H1 (cell line): ENCODE results near the gene SLIT3. TPM values are rescaled to one million over a fixed set of nuclear protein-coding genes. Genes with fewer than 3 reads are reported as not detected.

Experiments used
- NANOG ChIP-seq: IDR thresholded peaks from 2 replicates; pipeline ENCODE4 v1.6.1; 2011; ENCODE audit warnings: low read length, low read depth, mild to moderate bottlenecking, inconsistent platforms; ENCODE audit not compliant: insufficient read depth, poor library complexity, severe bottlenecking
- polyA plus RNA-seq, 7 experiments: library from polyadenylated mRNA; depleted of rRNA in 3 of 7; stranded (reverse) in 5 of 7; unstranded in 2 of 7; fragments of >200 nt in 5 of 7; fragments of 200-250 nt in 2 of 7; gene quantifications; 1 replicate in 5 of 7; 2 replicates in 1 of 7; 4 replicates in 1 of 7; pipeline versions ENCODE4 v1.2.1 to v1.2.3, GENCODE V29; 2011 to 2013; ENCODE audit warnings: missing spikeins in 2 of 7, mixed read lengths in 2 of 7
- total RNA-seq: library from RNA; stranded (reverse); fragmentation: NEBNext Ultra II Directional; extraction: Animal tissue kit (Norgen Biotek cat#: 25700); gene quantifications from 2 replicates; pipeline ENCODE4 v1.2.1, GENCODE V29; 2021
- TF ChIP-seq, protein P1 (sequence below): IDR thresholded peaks from 2 replicates; pipeline ENCODE4 v1.6.1; 2012; ENCODE audit warnings: low read length, inconsistent platforms

SLIT3 gene
- total and polyA plus RNA-seq, 2 of the 8 experiments (the other 6 are each of a cell fraction or from before 2014, with no cell fraction given), result 1.1 to 1.2 TPM

DNA sequence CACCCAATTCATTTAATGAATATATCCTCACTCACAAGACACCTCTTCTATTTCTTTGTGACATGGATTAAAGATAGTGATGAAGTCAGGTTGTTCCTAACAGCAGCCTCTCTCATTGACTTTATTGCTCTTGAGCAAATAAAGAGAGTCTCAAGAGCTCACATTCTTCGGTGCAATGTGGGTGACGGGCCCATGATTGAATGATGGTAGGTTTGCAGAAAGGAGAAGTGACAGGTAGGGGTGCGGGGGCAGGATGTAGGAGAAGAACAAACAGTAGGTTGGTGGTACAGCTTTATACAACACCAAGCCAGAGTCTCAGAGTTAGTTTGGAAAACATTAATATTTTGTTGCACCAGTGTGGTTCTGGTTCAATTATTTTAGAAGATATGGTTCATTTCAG, 122.2 kb downstream of the SLIT3 start (continued):
- TF ChIP-seq, protein P1, sequence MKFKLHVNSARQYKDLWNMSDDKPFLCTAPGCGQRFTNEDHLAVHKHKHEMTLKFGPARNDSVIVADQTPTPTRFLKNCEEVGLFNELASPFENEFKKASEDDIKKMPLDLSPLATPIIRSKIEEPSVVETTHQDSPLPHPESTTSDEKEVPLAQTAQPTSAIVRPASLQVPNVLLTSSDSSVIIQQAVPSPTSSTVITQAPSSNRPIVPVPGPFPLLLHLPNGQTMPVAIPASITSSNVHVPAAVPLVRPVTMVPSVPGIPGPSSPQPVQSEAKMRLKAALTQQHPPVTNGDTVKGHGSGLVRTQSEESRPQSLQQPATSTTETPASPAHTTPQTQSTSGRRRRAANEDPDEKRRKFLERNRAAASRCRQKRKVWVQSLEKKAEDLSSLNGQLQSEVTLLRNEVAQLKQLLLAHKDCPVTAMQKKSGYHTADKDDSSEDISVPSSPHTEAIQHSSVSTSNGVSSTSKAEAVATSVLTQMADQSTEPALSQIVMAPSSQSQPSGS, result no peak
- TF ChIP-seq NANOG, result no peak
- TF ChIP-seq, all 59 proteins: peak for 0
